ENCODE measurements around the gene TRIP10.

TRIP10 gene

DNA sequence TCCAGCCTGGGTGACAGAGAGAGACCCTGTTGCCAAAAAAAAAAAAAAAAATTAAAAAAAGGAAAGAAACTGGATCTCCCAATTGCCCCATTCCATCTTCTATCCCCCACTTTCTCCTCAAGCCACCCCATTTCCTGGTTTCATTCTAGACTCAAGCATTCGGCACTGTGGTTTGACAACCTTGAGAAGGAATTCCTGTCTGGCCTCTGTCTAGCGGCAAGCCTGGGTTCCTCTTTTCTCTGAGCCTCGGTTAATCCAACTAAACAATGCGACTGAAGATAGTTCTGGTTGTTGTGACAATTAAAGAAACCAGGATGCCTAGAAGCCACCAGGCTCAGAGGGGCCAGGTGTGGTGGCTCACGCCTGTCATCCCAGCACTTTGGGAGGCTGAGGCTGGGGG lies 15.7 kb upstream of the TRIP10 start:
- TF ChIP-seq, protein P1, sequence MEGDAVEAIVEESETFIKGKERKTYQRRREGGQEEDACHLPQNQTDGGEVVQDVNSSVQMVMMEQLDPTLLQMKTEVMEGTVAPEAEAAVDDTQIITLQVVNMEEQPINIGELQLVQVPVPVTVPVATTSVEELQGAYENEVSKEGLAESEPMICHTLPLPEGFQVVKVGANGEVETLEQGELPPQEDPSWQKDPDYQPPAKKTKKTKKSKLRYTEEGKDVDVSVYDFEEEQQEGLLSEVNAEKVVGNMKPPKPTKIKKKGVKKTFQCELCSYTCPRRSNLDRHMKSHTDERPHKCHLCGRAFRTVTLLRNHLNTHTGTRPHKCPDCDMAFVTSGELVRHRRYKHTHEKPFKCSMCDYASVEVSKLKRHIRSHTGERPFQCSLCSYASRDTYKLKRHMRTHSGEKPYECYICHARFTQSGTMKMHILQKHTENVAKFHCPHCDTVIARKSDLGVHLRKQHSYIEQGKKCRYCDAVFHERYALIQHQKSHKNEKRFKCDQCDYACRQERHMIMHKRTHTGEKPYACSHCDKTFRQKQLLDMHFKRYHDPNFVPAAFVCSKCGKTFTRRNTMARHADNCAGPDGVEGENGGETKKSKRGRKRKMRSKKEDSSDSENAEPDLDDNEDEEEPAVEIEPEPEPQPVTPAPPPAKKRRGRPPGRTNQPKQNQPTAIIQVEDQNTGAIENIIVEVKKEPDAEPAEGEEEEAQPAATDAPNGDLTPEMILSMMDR (IDR thresholded peaks at IDR 0.05), result no peak
- Histone ChIP-seq H3K27me3 (peaks cover 0 to 6% of the 10 kb centered on the region in 2 donors), H3K4me3 (no peak overlapping the region), H3K4me1 (peaks cover 0 to 7% (median 2%) of the 10 kb centered on the region in 4 donors), H3K9me3 (no peaks in the 10 kb centered on the region), H3K36me3 (no peaks in the 10 kb centered on the region), H3K27ac (no peak overlapping the region)
- no peak for DNase-seq
- intact Hi-C loops (cut with DNase I; ENCODE audit: low total_unique reads), result no loop called here

DNA sequence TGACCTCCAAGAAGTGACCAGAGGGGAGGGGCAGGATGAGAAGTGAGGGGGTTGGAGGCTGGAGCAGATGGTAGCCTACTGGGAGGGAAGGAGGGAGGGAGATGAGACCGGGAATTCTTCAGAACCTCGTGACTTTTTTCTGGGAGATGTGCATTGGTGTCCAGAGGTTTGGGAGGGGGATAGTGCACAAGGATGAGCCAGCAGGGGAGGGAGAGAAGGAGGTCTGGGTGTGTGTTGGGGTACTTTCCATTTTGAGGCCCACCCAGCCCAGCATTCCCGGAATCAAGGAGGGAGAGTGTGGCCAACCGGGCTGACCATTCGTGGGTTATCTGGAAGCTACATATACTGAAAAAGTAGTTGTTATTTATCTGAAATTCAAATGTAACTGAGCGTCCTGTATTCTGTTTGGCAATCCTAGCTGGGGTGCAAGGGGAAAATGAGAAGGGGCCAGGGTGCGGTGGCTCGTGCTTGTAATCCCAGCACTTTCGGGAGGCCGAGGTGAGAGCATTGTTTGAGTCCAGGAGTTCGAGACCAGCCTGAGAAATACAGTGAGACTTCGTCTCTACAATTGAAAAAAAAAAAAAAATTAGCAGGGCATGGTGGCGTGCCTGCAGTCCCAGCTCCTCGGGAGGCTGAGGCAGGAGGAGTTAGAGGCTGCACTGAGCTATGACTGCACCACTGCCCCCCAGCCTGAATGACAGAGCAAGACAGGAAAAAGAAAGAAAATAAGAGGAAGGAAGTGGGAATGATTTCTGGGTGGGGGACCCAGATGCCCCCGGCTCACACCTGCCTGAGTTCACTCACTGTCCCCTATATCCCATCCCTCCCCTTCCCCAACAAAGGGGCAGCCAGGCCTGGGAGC lies 14.6 kb upstream of the TRIP10 start:
- Histone ChIP-seq H3K4me1 (peaks cover 0 to 7% (median 2%) of the 10 kb centered on the region in 4 donors), H3K27ac (no peak overlapping the region), H3K9me3 (no peaks in the 10 kb centered on the region), H3K36me3 (peaks cover 0 to 5% (median 0%) of the 10 kb centered on the region in 3 donors), H3K4me3 (no peak overlapping the region), H3K27me3 (no peaks in the 10 kb centered on the region)
- intact Hi-C loops (cut with DNase I; ENCODE audit: low total_unique reads), result no loop called here
- TF ChIP-seq, protein P1 (IDR thresholded peaks at IDR 0.05), result no peak
- no peak for DNase-seq

DNA sequence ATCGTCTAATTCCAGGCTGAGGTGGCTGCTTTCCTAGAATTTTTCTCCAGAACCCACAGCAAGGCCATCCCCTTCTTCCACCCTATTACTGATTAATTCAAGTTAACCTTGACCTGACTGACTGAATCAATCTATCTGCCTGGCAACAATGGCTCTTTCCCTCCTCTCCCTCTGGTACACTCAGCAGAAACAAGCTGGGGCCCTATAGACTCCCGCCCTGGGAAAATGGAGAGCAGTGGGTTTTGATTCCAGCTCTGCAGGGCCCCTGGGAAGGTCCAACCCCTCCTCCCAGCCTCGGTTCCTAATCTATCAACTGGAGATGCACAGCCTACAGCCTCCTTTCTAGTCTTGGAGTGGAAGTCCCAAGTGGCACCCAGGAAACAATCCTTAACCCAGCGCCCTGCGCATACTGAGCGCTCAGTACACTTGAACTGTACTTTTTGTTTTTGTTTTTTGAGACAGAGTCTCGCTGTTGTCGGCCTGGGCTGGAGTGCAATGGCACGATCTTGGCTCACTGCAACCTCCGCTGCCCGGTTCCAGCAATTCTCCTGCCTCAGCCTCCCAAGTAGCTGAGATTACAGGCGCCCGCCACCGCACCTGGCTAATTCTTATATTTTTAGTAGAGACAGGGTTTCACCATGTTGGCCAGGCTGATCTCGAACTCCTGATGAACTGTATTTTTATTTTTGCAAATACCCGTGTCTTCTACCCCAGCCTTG lies 13.8 kb upstream of the TRIP10 start:
- intact Hi-C loops (cut with DNase I; ENCODE audit: low total_unique reads), result no loop called here
- no peak overlapping the region for H3K27ac ChIP-seq
- no peak for DNase-seq
- TF ChIP-seq, protein P1 (IDR thresholded peaks at IDR 0.05), result no peak
- no peak overlapping the region for H3K4me3 ChIP-seq
- H3K9me3 ChIP-seq, result no peaks in the 10 kb centered on the region
- H3K27me3 ChIP-seq, result no peaks in the 10 kb centered on the region
- peaks cover 0 to 7% (median 2%) of the 10 kb centered on the region in 4 donors for H3K4me1 ChIP-seq
- H3K36me3 ChIP-seq, result peaks cover 0 to 10% (median 4%) of the 10 kb centered on the region in 3 donors

DNA sequence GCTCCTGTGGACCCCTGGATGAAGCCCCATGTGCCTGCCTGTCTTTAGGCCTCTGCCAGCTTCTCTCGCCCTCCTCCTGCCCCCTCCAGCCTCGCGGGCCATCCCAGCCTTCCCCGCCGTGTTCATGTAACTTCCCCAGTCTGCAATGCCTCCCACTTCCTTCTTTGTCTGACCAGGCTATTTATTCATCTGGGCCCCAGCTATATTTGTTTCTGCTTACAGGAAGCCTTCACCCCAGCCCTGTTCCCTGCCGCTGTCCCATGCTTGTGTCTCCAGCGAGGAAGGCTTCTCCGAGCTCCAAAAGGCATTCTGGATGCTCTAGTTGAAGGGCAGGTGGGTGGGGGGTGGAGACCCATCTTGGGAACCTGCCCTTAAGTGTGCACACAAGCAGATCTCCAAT lies 11.1 kb upstream of the TRIP10 start:
- H3K27ac ChIP-seq, result no peak overlapping the region
- peak in 1 of 2 donors; percentile 47 for DNase-seq
- peaks cover 0 to 2% (median 0%) of the 10 kb centered on the region in 4 donors for H3K4me1 ChIP-seq

DNA sequence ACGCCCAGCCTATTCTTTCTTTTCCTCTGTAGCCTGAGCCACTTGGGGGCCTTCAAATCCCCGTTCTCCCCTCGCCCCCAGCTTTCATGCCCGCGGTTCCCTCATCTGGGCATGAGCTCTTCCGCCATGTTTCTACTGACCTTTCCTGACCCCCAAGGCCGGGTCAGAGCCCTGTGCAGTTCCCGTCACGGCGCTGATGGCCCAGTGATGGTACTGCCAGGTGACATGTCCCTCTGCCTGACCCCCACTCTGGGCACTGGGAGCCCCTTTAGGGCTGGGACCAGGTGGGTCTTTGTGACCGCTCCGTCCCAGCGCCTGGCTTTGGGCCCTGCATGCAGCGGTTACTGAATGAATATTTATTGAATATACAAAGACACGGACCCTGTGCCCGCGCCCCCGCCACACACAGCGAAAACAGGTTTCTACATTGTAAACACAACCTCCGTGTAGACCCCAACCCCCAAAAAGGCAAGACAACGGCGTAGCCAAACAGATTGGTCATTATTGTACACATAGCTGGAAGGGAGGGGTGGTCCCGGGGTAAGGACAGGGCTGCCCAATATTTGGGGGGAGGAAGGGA lies 9.8 kb upstream of the TRIP10 start:
- no peaks in the 10 kb centered on the region for H3K27me3 ChIP-seq
- TF ChIP-seq, protein P1 (IDR thresholded peaks at IDR 0.05), result no peak
- H3K27ac ChIP-seq, result no peak overlapping the region
- no peak for DNase-seq
- intact Hi-C loops (cut with DNase I; ENCODE audit: low total_unique reads), result loop anchor here (10.0 kb wide), 2 partner anchors 135 to 355 kb away; partner anchors contain the start of genes ALKBH7 and PSPN
- H3K9me3 ChIP-seq, result no peaks in the 10 kb centered on the region
- no peak overlapping the region for H3K4me3 ChIP-seq
- peaks cover 14 to 49% (median 35%) of the 10 kb centered on the region in 3 donors for H3K36me3 ChIP-seq
- no peaks in the 10 kb centered on the region for H3K4me1 ChIP-seq

More for the DNA sequence above, 11.1 kb upstream of the TRIP10 start:
- Histone ChIP-seq H3K9me3 (no peaks in the 10 kb centered on the region), H3K36me3 (peaks cover 14 to 37% (median 30%) of the 10 kb centered on the region in 3 donors), H3K27me3 (no peaks in the 10 kb centered on the region), H3K4me3 (no peak overlapping the region)
- intact Hi-C loops (cut with DNase I; ENCODE audit: low total_unique reads), result no loop called here
- TF ChIP-seq, protein P1 (IDR thresholded peaks at IDR 0.05), result no peak

All from tibial artery (tissue), 4 donors.